HFFc6 (cell line): Measurements from ENCODE around the gene PDLIM7. TPM values are rescaled to one million over a fixed set of nuclear protein-coding genes. Genes with fewer than 3 reads are reported as not detected.

Experiments used
- DNase-seq: peaks from one replicate; pipeline ENCODE4 v3.0.0-alpha.2; 2018
- H3K27ac Mint-ChIP-seq: 2 replicates; pipeline ENCODE4 v1.8.0; 2020; ENCODE audit warnings: mild to moderate bottlenecking, mixed read lengths
- H3K27me3 Mint-ChIP-seq: 2 replicates; pipeline ENCODE4 v1.8.0; 2021; ENCODE audit warnings: mild to moderate bottlenecking, moderate library complexity, mixed read lengths; ENCODE audit not compliant: insufficient read depth
- H3K36me3 Mint-ChIP-seq: 2 replicates; pipeline ENCODE4 v1.8.0; 2021; ENCODE audit warnings: low read depth, mixed read lengths
- H3K4me1 Mint-ChIP-seq: 2 replicates; pipeline ENCODE4 v1.8.0; 2020; ENCODE audit warnings: low read depth, mixed read lengths
- H3K4me3 Mint-ChIP-seq: 2 replicates; pipeline ENCODE4 v1.8.0; 2020; ENCODE audit warnings: mild to moderate bottlenecking, moderate library complexity, mixed read lengths
- H3K9me3 Mint-ChIP-seq: 2 replicates; pipeline ENCODE4 v1.8.0; 2020; ENCODE audit warnings: mild to moderate bottlenecking, mixed read lengths
- CTCF ChIP-seq: fragments of 200-600 bp; sonication (generic); IDR thresholded peaks from 2 replicates; pipeline ENCODE4 v1.5.0; 2021; ENCODE audit warnings: antibody characterized with exemption, mild to moderate bottlenecking
- total RNA-seq, 6 experiments: library from RNA; stranded (reverse); fragmentation: NEBNext Ultra II Directional; extraction: Animal tissue kit (Norgen Biotek cat#: 25700); gene quantifications; 2 replicates in 1 of 6; 3 replicates in 5 of 6; pipeline ENCODE4 v1.2.3, GENCODE V29; 2021

PDLIM7 gene
- total RNA-seq, 6 experiments from 2014 or later, result 339 to 353 (median 343) TPM

GRCh38 chr5:177496727-177497291 is 595 bp downstream of the PDLIM7 start:
- peak; percentile 92 for DNase-seq
- Mint-ChIP-seq H3K4me1 (peaks cover 70% of the 10 kb centered on the region), H3K4me3 (peak overlapping the region; percentile 94), H3K27ac (peak overlapping the region; percentile 87), H3K9me3 (no peaks in the 10 kb centered on the region), H3K36me3 (peaks cover 17% of the 10 kb centered on the region), H3K27me3 (peaks cover 7% of the 10 kb centered on the region)
- no peak for TF ChIP-seq CTCF

- H3K4me3 Mint-ChIP-seq, result peak overlapping the region; percentile 94
- TF ChIP-seq CTCF, result peak; percentile 71
- peaks cover 18% of the 10 kb centered on the region for H3K36me3 Mint-ChIP-seq
- peaks cover 70% of the 10 kb centered on the region for H3K4me1 Mint-ChIP-seq
- H3K27me3 Mint-ChIP-seq, result peaks cover 7% of the 10 kb centered on the region
- H3K9me3 Mint-ChIP-seq, result no peaks in the 10 kb centered on the region
- H3K27ac Mint-ChIP-seq, result peak overlapping the region; percentile 87
- DNase-seq, result peak; percentile 76
Measured at GRCh38 chr5:177496070-177496726, 1.2 kb downstream of the PDLIM7 start.

GRCh38 chr5:177495243-177496060 is 2.0 kb downstream of the PDLIM7 start:
- peak overlapping the region; percentile 94 for H3K4me3 Mint-ChIP-seq
- peak; percentile 78 for DNase-seq
- no peak for TF ChIP-seq CTCF
- H3K9me3 Mint-ChIP-seq, result no peaks in the 10 kb centered on the region
- H3K36me3 Mint-ChIP-seq, result peaks cover 21% of the 10 kb centered on the region
- peaks cover 7% of the 10 kb centered on the region for H3K27me3 Mint-ChIP-seq
- H3K4me1 Mint-ChIP-seq, result peaks cover 64% of the 10 kb centered on the region
- peak overlapping the region; percentile 87 for H3K27ac Mint-ChIP-seq

GRCh38 chr5:177494346-177495195 is 2.8 kb downstream of the PDLIM7 start:
- Mint-ChIP-seq H3K4me1 (peaks cover 55% of the 10 kb centered on the region), H3K27ac (peak overlapping the region; percentile 86), H3K27me3 (peaks cover 5% of the 10 kb centered on the region), H3K4me3 (peak overlapping the region; percentile 94), H3K9me3 (no peaks in the 10 kb centered on the region), H3K36me3 (peaks cover 21% of the 10 kb centered on the region)
- DNase-seq, result peak; percentile 87
- TF ChIP-seq CTCF, result peak; percentile 68

- Mint-ChIP-seq H3K27me3 (peaks cover 5% of the 10 kb centered on the region), H3K4me1 (peaks cover 51% of the 10 kb centered on the region), H3K36me3 (peaks cover 21% of the 10 kb centered on the region), H3K9me3 (no peaks in the 10 kb centered on the region), H3K27ac (peak overlapping the region; percentile 86), H3K4me3 (peak overlapping the region; percentile 94)
- no peak for DNase-seq
- TF ChIP-seq CTCF, result no peak
Measured at GRCh38 chr5:177493795-177494345, 3.5 kb downstream of the PDLIM7 start.
